GM10248 (cell line): ENCODE measurements around the gene STXBP6.

Experiments used
- CTCF ChIA-PET: fragments of 300-600 bp; sonication (Branson Sonifier 250); formaldehyde crosslinking; extraction: SDS; loops from one replicate; lab custom pipeline; 2021; ENCODE audit warnings: antibody characterized with exemption; lab: Yijun Ruan, JAX
- POLR2A ChIA-PET: fragments of 350-650 bp; sonication (Branson Sonifier 250); formaldehyde crosslinking; extraction: SDS; loops from one replicate; lab custom pipeline; 2020; ENCODE audit warnings: antibody characterized with exemption; lab: Yijun Ruan, JAX
- DNase-seq: peaks from one replicate; pipeline ENCODE4 v3.0.0; 2012; ENCODE audit errors: extremely low spot score
- TF ChIP-seq, protein P1 (sequence below): IDR thresholded peaks from 2 replicates; pipeline ENCODE4 v1.5.1; 2012; ENCODE audit warnings: mild to moderate bottlenecking, low read depth; ENCODE audit errors: extremely low read depth, missing control alignments, control extremely low read depth

The STXBP6 gene

DNA sequence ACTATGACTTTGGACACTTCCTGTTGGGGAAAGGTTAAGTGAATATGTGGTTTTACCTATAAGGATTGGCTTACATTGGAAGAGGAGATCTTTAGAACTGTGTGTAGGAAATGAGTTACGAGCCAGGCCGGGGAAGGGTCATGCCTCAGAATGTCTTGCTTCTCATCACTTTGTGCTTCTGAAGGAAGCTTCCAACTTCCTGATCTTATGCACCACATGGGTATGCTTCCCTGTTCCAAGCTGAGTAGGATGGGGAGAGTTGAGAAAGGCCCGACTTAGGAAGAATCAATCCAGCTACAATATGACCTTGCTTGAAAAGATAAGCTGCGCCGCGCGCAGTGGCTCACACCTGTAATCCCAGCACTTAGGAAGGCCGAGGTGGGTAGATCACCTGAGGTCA is 59.9 kb downstream of the STXBP6 start:
- POLR2A ChIA-PET: no interaction called here
- CTCF ChIA-PET: interaction anchor here (1.4 kb wide), 1 partner anchor 10 kb away, joined by 4 read pairs; no protein-coding TSS in a partner anchor
- TF ChIP-seq, protein P1, sequence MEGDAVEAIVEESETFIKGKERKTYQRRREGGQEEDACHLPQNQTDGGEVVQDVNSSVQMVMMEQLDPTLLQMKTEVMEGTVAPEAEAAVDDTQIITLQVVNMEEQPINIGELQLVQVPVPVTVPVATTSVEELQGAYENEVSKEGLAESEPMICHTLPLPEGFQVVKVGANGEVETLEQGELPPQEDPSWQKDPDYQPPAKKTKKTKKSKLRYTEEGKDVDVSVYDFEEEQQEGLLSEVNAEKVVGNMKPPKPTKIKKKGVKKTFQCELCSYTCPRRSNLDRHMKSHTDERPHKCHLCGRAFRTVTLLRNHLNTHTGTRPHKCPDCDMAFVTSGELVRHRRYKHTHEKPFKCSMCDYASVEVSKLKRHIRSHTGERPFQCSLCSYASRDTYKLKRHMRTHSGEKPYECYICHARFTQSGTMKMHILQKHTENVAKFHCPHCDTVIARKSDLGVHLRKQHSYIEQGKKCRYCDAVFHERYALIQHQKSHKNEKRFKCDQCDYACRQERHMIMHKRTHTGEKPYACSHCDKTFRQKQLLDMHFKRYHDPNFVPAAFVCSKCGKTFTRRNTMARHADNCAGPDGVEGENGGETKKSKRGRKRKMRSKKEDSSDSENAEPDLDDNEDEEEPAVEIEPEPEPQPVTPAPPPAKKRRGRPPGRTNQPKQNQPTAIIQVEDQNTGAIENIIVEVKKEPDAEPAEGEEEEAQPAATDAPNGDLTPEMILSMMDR: no peak
- DNase-seq: no peak

DNA sequence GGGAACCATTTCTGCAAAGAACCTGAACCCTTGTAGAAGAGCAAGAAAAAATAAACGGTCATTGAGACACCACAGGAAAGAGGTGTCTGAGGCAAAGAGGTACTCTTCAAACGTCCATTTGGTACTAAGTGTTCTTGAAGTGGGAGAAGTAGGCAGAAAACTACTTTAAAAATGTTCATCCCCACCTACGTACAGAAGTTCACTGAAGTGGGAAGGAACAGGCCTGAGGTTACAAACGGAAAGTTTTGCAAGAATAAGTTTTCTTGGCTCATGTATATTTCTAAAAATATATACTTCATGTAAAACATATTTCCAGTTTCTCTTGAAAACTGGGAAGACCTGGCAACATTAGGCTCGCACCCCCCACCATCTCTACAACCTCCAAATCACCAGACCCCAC is 61.2 kb downstream of the STXBP6 start:
- TF ChIP-seq, protein P1: no peak
- ChIA-PET POLR2A (no interaction called here), CTCF (no interaction called here)
- DNase-seq: no peak

DNA sequence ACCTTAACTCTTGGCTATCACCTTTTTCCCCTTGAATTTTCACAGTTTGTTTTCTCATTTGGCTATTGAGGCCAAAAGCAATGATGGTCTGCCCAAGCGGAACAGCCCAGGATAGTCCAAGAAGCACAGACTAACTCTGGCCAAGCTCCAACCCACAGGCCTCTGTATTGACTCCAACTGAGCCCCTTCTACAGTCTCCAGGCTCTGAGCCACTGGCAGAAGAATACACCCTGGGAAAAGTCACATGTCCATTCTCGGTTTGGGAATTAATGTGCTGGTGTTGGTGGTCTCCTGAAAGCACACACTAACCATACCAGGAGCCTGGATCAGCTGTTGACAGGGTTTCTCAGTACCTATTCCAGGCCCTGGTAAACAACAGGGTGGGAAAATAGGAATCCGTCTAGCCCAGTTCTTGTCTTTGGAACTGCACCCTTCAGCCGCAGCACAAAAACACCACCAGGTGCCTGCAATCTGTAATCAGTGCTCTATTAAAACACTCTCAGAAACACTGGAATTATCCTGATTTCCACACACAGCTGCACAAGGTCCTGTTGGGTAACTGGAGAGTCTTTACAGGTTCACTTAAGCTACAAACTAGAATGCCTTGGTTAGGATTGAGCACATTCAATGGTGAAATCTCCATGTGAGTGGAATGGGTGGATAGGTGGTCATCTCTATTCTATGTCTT is 63.6 kb downstream of the STXBP6 start:
- DNase-seq: no peak
- ChIA-PET POLR2A (no interaction called here), CTCF (interaction anchor here (0.8 kb wide), 1 partner anchor 45 kb away, joined by 3 read pairs; no protein-coding TSS in a partner anchor)
- TF ChIP-seq, protein P1: no peak

DNA sequence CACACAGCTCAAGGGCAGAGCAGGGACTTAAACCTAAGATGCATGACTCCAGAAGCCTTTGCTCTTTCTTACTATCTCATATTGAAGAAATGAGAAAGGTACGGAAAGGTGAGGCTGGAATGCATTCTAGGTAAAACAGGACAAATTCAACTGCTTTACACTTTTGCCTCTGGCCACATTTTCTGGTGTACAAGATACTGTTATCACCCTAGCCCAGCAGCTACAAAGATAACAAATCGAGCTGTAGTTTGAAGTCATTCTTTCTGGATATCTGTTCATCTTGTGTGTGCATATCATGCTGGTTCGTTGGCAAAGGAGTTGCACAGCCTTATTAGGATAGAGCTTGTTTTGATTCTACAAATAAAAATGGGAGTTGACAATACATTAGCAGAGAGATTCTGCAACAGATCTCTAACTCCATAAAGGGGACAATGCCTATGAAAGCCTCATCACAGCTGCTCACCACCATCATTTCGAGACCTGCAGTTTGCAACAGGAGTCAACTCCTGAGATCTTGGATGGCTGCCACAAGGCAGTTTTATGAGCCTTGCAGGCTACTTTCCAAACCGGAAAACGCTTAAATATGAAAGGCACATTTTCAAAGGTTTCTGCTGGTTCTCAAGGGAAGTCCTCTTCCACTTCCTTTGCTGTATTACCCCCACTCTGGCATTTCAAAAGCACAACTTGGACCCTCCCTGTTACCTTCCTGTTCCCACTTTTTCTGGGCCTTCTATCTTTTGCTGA is 64.9 kb downstream of the STXBP6 start:
- ChIA-PET CTCF (interaction anchor here (1.4 kb wide), 1 partner anchor 20 kb away, joined by 3 read pairs; no protein-coding TSS in a partner anchor), POLR2A (no interaction called here)
- TF ChIP-seq, protein P1: no peak
- no peak for DNase-seq

GRCh38 chr14:24982472-24983155 is 67.3 kb downstream of the STXBP6 start:
- POLR2A ChIA-PET: no interaction called here

More at GRCh38 chr14:24982472-24983155, 67.3 kb downstream of the STXBP6 start:
- DNase-seq: no peak
- TF ChIP-seq, protein P1: no peak
- CTCF ChIA-PET: no interaction called here
